ENCODE results near the gene SEMA3C. TPM values are rescaled to one million over a fixed set of nuclear protein-coding genes. Genes with fewer than 3 reads are reported as not detected.

The SEMA3C gene
- total and polyA plus RNA-seq, 10 donors = 1.1 to 53.7 (median 13.0) TPM

- TF ChIP-seq POLR2A (IDR thresholded peaks at IDR 0.05) = no peak
- Histone ChIP-seq H3K9me3 (peaks cover 0 to 3% (median 0%) of the 10 kb centered on the region in 8 donors), H3K27me3 (replicated peaks in 1 of 7) (no peaks in the 10 kb centered on the region), H3K27ac (no peak overlapping the region), H3K36me3 (no peaks in the 10 kb centered on the region), H3K4me1 (peaks cover 0 to 5% (median 0%) of the 10 kb centered on the region in 6 donors), H3K4me3 (no peak overlapping the region)
- DNase-seq = no peak
- intact Hi-C loops (cut with DNase I; ENCODE audit: low total_unique reads) = no loop called here
Observed at GRCh38 chr7:80781561-80781979, 137.3 kb downstream of the SEMA3C start.

GRCh38 chr7:80781146-80781545 is 137.7 kb downstream of the SEMA3C start:
- intact Hi-C loops (cut with DNase I; ENCODE audit: low total_unique reads) = no loop called here
- Histone ChIP-seq H3K27ac (no peak overlapping the region), H3K4me3 (no peak overlapping the region), H3K4me1 (peaks cover 0 to 5% (median 0%) of the 10 kb centered on the region in 6 donors), H3K36me3 (no peaks in the 10 kb centered on the region), H3K27me3 (replicated peaks in 1 of 7) (no peaks in the 10 kb centered on the region), H3K9me3 (peaks cover 0 to 3% (median 0%) of the 10 kb centered on the region in 8 donors)
- 35 to 77% (median 47%) methylated on average over 2 of the region's 2 CpGs for WGBS, 5 donors
- no peak for DNase-seq
- TF ChIP-seq POLR2A (IDR thresholded peaks at IDR 0.05) = no peak
- TF ChIP-seq POLR2AphosphoS5 (IDR thresholded peaks at IDR 0.05) = no peak
- TF ChIP-seq CTCF (IDR thresholded peaks at IDR 0.05 in 8 of 11, conservative IDR thresholded peaks at IDR 0.05 in 3 of 11) = no peak

- no peaks in the 10 kb centered on the region for H3K27me3 ChIP-seq (replicated peaks in 1 of 7)
- H3K4me3 ChIP-seq = no peak overlapping the region
- DNase-seq = no peak
- peaks cover 0 to 5% (median 0%) of the 10 kb centered on the region in 6 donors for H3K4me1 ChIP-seq
- TF ChIP-seq CTCF (IDR thresholded peaks at IDR 0.05 in 8 of 11, conservative IDR thresholded peaks at IDR 0.05 in 3 of 11) (no peak), POLR2A (IDR thresholded peaks at IDR 0.05) (no peak), POLR2AphosphoS5 (IDR thresholded peaks at IDR 0.05) (no peak)
- peaks cover 0 to 3% (median 0%) of the 10 kb centered on the region in 8 donors for H3K9me3 ChIP-seq
- WGBS, 5 donors = 81 to 91% (median 89%) methylated on average over 2 of the region's 2 CpGs
- intact Hi-C loops (cut with DNase I; ENCODE audit: low total_unique reads) = no loop called here
- H3K27ac ChIP-seq = no peak overlapping the region
- H3K36me3 ChIP-seq = no peaks in the 10 kb centered on the region
Observed at GRCh38 chr7:80779456-80779855, 139.4 kb downstream of the SEMA3C start.

GRCh38 chr7:80775897-80776296 is 143.0 kb downstream of the SEMA3C start:
- intact Hi-C loops (cut with DNase I; ENCODE audit: low total_unique reads) = no loop called here
- H3K4me3 ChIP-seq = no peak overlapping the region
- peaks cover 0 to 3% (median 0%) of the 10 kb centered on the region in 8 donors for H3K9me3 ChIP-seq
- TF ChIP-seq POLR2AphosphoS5 (IDR thresholded peaks at IDR 0.05) (no peak), POLR2A (IDR thresholded peaks at IDR 0.05) (no peak), CTCF (IDR thresholded peaks at IDR 0.05 in 8 of 11, conservative IDR thresholded peaks at IDR 0.05 in 3 of 11) (no peak)
- no peaks in the 10 kb centered on the region for H3K36me3 ChIP-seq
- 70 to 81% (median 73%) methylated on average over 3 of the region's 3 CpGs for WGBS, 5 donors
- DNase-seq = no peak
- H3K27ac ChIP-seq = no peak overlapping the region
- H3K4me1 ChIP-seq = peaks cover 0 to 7% (median 0%) of the 10 kb centered on the region in 6 donors
- H3K27me3 ChIP-seq (replicated peaks in 1 of 7) = no peaks in the 10 kb centered on the region

- intact Hi-C loops (cut with DNase I; ENCODE audit: low total_unique reads) = no loop called here
- Histone ChIP-seq H3K27ac (no peak overlapping the region), H3K4me1 (peaks cover 0 to 8% (median 0%) of the 10 kb centered on the region in 6 donors)
Observed at GRCh38 chr7:80775482-80775881, 143.4 kb downstream of the SEMA3C start.

More at GRCh38 chr7:80775482-80775881, 143.4 kb downstream of the SEMA3C start:
- H3K9me3 ChIP-seq = peaks cover 0 to 3% (median 0%) of the 10 kb centered on the region in 8 donors
- H3K36me3 ChIP-seq = no peaks in the 10 kb centered on the region
- H3K4me3 ChIP-seq = no peak overlapping the region
- H3K27me3 ChIP-seq (replicated peaks in 1 of 7) = no peaks in the 10 kb centered on the region
- DNase-seq = no peak
- TF ChIP-seq CTCF (IDR thresholded peaks at IDR 0.05 in 8 of 11, conservative IDR thresholded peaks at IDR 0.05 in 3 of 11) = no peak
- no peak for TF ChIP-seq POLR2A (IDR thresholded peaks at IDR 0.05)
- TF ChIP-seq POLR2AphosphoS5 (IDR thresholded peaks at IDR 0.05) = no peak

Measured in spleen (tissue), 11 donors.